SK-N-MC (cell line): ENCODE data around the gene ATCAY.

Experiments used
- EZH2 ChIP-seq: fragments of 200-600 bp; sonication (generic); IDR thresholded peaks from one replicate; pipeline ENCODE4 v1.6.1; 2017; ENCODE audit warnings: antibody characterized with exemption
- POLR2AphosphoS5 ChIP-seq: IDR thresholded peaks from 2 replicates; pipeline ENCODE4 v1.6.1; 2012; ENCODE audit warnings: mild to moderate bottlenecking, low read depth, low read length, borderline replicate concordance

- TF ChIP-seq POLR2AphosphoS5: no peak
- TF ChIP-seq EZH2: no peak
Observed at GRCh38 chr19:3897936-3898335, 17.5 kb downstream of the ATCAY start.
